IMR-90 (cell line): ENCODE results near the gene NT5DC3. TPM values are rescaled to one million over a fixed set of nuclear protein-coding genes. Genes with fewer than 3 reads are reported as not detected.

Source experiments
- ATAC-seq: fragments of 200-7000 bp; cut with Tn5 transposase; 2 replicates; pipeline ENCODE4 v1.9.1; 2020; ENCODE audit warnings: low read depth, mild to moderate bottlenecking, moderate library complexity
- BruUV-seq: library from RNA; stranded (reverse); fragments of 400-500 nt; replicated peaks from 2 replicates; lab custom pipeline; 2021; lab: Mats Ljungman, UMichigan
- CTCF ChIA-PET: fragments of 300-600 bp; formaldehyde crosslinking; extraction: SDS; loops from one replicate; lab custom pipeline; 2021; ENCODE audit warnings: antibody characterized with exemption; lab: Yijun Ruan, JAX
- POLR2A ChIA-PET: fragments of 300-600 bp; sonication (Branson Sonifier 250); formaldehyde crosslinking; loops from one replicate; lab custom pipeline; 2022; ENCODE audit warnings: antibody characterized with exemption; ENCODE audit not compliant: unreplicated experiment; lab: Charles Lee
- DNase-seq: peaks from one replicate; pipeline ENCODE4 v3.0.0; 2013
- H2AFZ ChIP-seq: replicated peaks from 2 replicates; pipeline ENCODE3; 2013; ENCODE audit warnings: low read length, mild to moderate bottlenecking; ENCODE audit not compliant: poor library complexity
- H2AK5ac ChIP-seq: 2 replicates; pipeline ENCODE4 v1.6.1; 2013; ENCODE audit warnings: low read depth, low read length, inconsistent platforms
- H2AK9ac ChIP-seq: replicated peaks from 2 replicates; pipeline ENCODE3; 2013; ENCODE audit warnings: mild to moderate bottlenecking, low read depth, low read length, moderate library complexity; ENCODE audit not compliant: poor library complexity
- H2BK120ac ChIP-seq: 2 replicates; pipeline ENCODE4 v1.6.1; 2013; ENCODE audit warnings: low read depth, low read length, inconsistent platforms
- H2BK15ac ChIP-seq: 3 replicates; pipeline ENCODE4 v1.6.1; 2013; ENCODE audit warnings: low read depth, low read length, inconsistent platforms
- H2BK20ac ChIP-seq: 2 replicates; pipeline ENCODE4 v1.6.1; 2013; ENCODE audit warnings: low read depth, mild to moderate bottlenecking, inconsistent platforms, low read length, moderate library complexity
- H2BK5ac ChIP-seq: 2 replicates; pipeline ENCODE4 v1.6.1; 2013; ENCODE audit warnings: mild to moderate bottlenecking, low read depth, low read length, inconsistent platforms; ENCODE audit not compliant: poor library complexity, severe bottlenecking
- H3K14ac ChIP-seq: replicated peaks from 2 replicates; pipeline ENCODE4 v1.6.1; 2013; ENCODE audit warnings: low read depth, low read length, inconsistent platforms
- H3K18ac ChIP-seq: 2 replicates; pipeline ENCODE4 v1.6.1; 2013; ENCODE audit warnings: low read depth, low read length, control low read depth
- H3K23ac ChIP-seq: 2 replicates; pipeline ENCODE4 v1.6.1; 2013; ENCODE audit warnings: low read depth, low read length, inconsistent platforms
- H3K27ac ChIP-seq: 2 replicates; pipeline ENCODE4 v1.5.1; 2013; ENCODE audit warnings: mild to moderate bottlenecking, control low read depth, low read length; ENCODE audit not compliant: insufficient read depth
- H3K27me3 ChIP-seq: 2 replicates; pipeline ENCODE4 v1.6.1; 2013; ENCODE audit warnings: low read length; ENCODE audit not compliant: control insufficient read depth, insufficient read depth
- H3K36me3 ChIP-seq: 2 replicates; pipeline ENCODE4 v1.6.1; 2013; ENCODE audit warnings: low read length, mixed read lengths; ENCODE audit not compliant: control insufficient read depth, insufficient read depth
- H3K4ac ChIP-seq: 2 replicates; pipeline ENCODE4 v1.6.1; 2013; ENCODE audit warnings: low read depth, low read length, inconsistent platforms
- H3K4me1 ChIP-seq: 2 replicates; pipeline ENCODE4 v1.6.1; 2013; ENCODE audit warnings: low read length, mixed read lengths; ENCODE audit not compliant: control insufficient read depth, insufficient read depth
- H3K4me2 ChIP-seq: 2 replicates; pipeline ENCODE4 v1.6.1; 2013; ENCODE audit warnings: low read depth, mild to moderate bottlenecking, control low read depth, low read length, moderate library complexity
- H3K4me3 ChIP-seq: 2 replicates; pipeline ENCODE4 v1.5.1; 2013; ENCODE audit warnings: low read depth, mild to moderate bottlenecking, control low read depth, low read length, moderate library complexity; ENCODE audit not compliant: insufficient read depth
- H3K56ac ChIP-seq: 2 replicates; pipeline ENCODE4 v1.6.1; 2013; ENCODE audit warnings: low read length, inconsistent platforms; ENCODE audit not compliant: insufficient read depth; ENCODE audit errors: extremely low read depth
- H3K79me1 ChIP-seq, 2 experiments: 2 replicates each; pipeline ENCODE4 v1.6.1; 2013; ENCODE audit warnings: low read length in 2 of 2, inconsistent platforms in 1 of 2, low read depth in 1 of 2
- H3K9ac ChIP-seq: 2 replicates; pipeline ENCODE4 v1.6.1; 2013; ENCODE audit warnings: low read depth, low read length, control low read depth
- H3K9me1 ChIP-seq: 2 replicates; pipeline ENCODE4 v1.6.1; 2013; ENCODE audit warnings: low read length, inconsistent platforms; ENCODE audit not compliant: insufficient read depth
- H3K9me3 ChIP-seq: 2 replicates; pipeline ENCODE4 v1.6.1; 2013; ENCODE audit warnings: low read length; ENCODE audit not compliant: control insufficient read depth, insufficient read depth
- H4K20me1 ChIP-seq: 2 replicates; pipeline ENCODE4 v1.6.1; 2013; ENCODE audit warnings: low read length, inconsistent platforms; ENCODE audit not compliant: insufficient read depth
- H4K5ac ChIP-seq: 2 replicates; pipeline ENCODE4 v1.6.1; 2013; ENCODE audit warnings: mild to moderate bottlenecking, low read depth, low read length, control low read depth
- H4K8ac ChIP-seq, 2 experiments: 2 replicates each; pipeline ENCODE4 v1.6.1; 2013; ENCODE audit warnings: low read depth in 2 of 2, low read length in 2 of 2, control low read depth in 1 of 2, inconsistent platforms in 1 of 2
- H4K91ac ChIP-seq: 2 replicates; pipeline ENCODE4 v1.6.1; 2013; ENCODE audit warnings: low read depth, low read length, inconsistent platforms; ENCODE audit not compliant: insufficient read depth
- BHLHE40 ChIP-seq: fragments of 150-350 bp; IDR thresholded peaks from 2 replicates; pipeline ENCODE4 v1.6.1; 2016; ENCODE audit warnings: mild to moderate bottlenecking, low read depth, low read length
- MAFK ChIP-seq: IDR thresholded peaks from 2 replicates; pipeline ENCODE4 v1.6.1; 2012; ENCODE audit warnings: low read depth, low read length, improper control_type of control experiment
- MAZ ChIP-seq: IDR thresholded peaks from 2 replicates; pipeline ENCODE4 v1.6.1; 2012; ENCODE audit warnings: low read depth, mild to moderate bottlenecking, low read length, improper control_type of control experiment, moderate library complexity, borderline replicate concordance
- MXI1 ChIP-seq: IDR thresholded peaks from 2 replicates; pipeline ENCODE4 v1.6.1; 2012; ENCODE audit warnings: low read depth, mild to moderate bottlenecking, low read length, moderate library complexity, borderline replicate concordance
- NFE2L2 ChIP-seq: fragments of 150-350 bp; IDR thresholded peaks from 2 replicates; pipeline ENCODE4 v1.6.1; 2016; ENCODE audit warnings: low read depth, mild to moderate bottlenecking, low read length
- RAD21 ChIP-seq: IDR thresholded peaks from 2 replicates; pipeline ENCODE4 v1.6.1; 2012; ENCODE audit warnings: low read length, improper control_type of control experiment
- RCOR1 ChIP-seq: IDR thresholded peaks from 2 replicates; pipeline ENCODE4 v1.6.1; 2012; ENCODE audit warnings: mild to moderate bottlenecking, low read length, improper control_type of control experiment; ENCODE audit not compliant: insufficient replicate concordance
- RFX5 ChIP-seq: IDR thresholded peaks from 2 replicates; pipeline ENCODE4 v1.8.0; 2012; ENCODE audit warnings: low read depth, mild to moderate bottlenecking, low read length, moderate library complexity
- SMC3 ChIP-seq: fragments of 150-350 bp; IDR thresholded peaks from 2 replicates; pipeline ENCODE4 v1.6.1; 2016; ENCODE audit warnings: low read depth, mild to moderate bottlenecking, antibody characterized with exemption, low read length, moderate library complexity
- WGBS, 2 experiments: methylation state at CpG; one replicate each; pipeline versions ENCODE4 v1.1.5 to v1.1.7; 2013; ENCODE audit warnings: missing lambda C conversion rate in 2 of 2; ENCODE audit not compliant: insufficient read length in 1 of 2; ENCODE audit errors: extremely low coverage in 2 of 2; 5-methylcytosine and 5-hydroxymethylcytosine counted together
- dilution Hi-C: fragments of 300-500 bp; cut with HindIII; formaldehyde crosslinking; loops from one replicate; pipeline ENCODE4 v1.14.3; 2018; ENCODE audit warnings: low sequenced_read_pairs; ENCODE audit not compliant: unreplicated experiment
- in situ Hi-C: fragments of 300-500 bp; cut with MboI; formaldehyde crosslinking; loops from 3 replicates; pipeline ENCODE4 v1.14.3; 2019; ENCODE audit warnings: low sequenced_read_pairs, inconsistent platforms, mixed read lengths
- intact Hi-C: fragments of 100-400 bp; cut with micrococcal nuclease; formaldehyde crosslinking; loops from 2 replicates; pipeline ENCODE4 v1.10.0; 2022
- polyA plus RNA-seq, 3 experiments: library from polyadenylated mRNA; depleted of rRNA; stranded (reverse); fragments of >200 nt; gene quantifications; 2 replicates each; pipeline ENCODE4 v1.2.3, GENCODE V29; 2012; ENCODE audit warnings: low replicate concordance in 1 of 3
- total RNA-seq: library from RNA; depleted of rRNA; stranded (reverse); fragments of >200 nt; gene quantifications from 2 replicates; pipeline ENCODE4 v1.2.3, GENCODE V29; 2012
- TF ChIP-seq, protein P1 (sequence below): fragments of 150-350 bp; IDR thresholded peaks from 2 replicates; pipeline ENCODE4 v1.6.1; 2017; ENCODE audit warnings: mild to moderate bottlenecking, antibody characterized with exemption, low read length, low read depth
- TF ChIP-seq, protein P2 (sequence below): fragments of 150-350 bp; IDR thresholded peaks from 2 replicates; pipeline ENCODE4 v1.6.1; 2016; ENCODE audit warnings: low read depth, mild to moderate bottlenecking, low read length, moderate library complexity, borderline replicate concordance

NT5DC3 gene
- total and polyA plus RNA-seq, 2 of the 4 experiments (the other 2 are of a cell fraction), result 7.3 to 17.6 TPM

DNA sequence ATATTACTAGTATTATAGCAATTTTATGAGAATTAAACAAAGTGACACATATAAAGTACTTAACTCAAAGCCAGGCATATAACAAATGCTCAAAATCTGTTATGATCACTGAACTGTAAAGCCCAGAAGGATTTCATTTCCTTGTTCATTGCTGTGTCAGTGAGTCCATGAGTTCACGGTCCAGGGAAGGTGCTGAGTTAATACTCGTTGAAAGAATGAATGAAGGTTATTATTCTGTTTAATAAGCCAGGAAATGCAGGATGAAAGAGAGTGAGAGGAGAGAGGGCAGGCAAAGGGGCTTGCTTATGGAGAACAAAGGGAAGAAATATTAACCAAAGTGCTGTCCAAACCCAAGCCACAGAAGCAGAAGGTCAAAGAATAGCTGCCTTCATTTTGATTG lies 40.2 kb upstream of the NT5DC3 start:
- no peak overlapping the region for H4K5ac ChIP-seq
- no peaks in the 10 kb centered on the region for H3K4me1 ChIP-seq
- no peak overlapping the region for H2AFZ ChIP-seq
- POLR2A ChIA-PET, result no interaction called here
- no peak overlapping the region for H2AK5ac ChIP-seq
- no peaks in the 10 kb centered on the region for H3K36me3 ChIP-seq
- DNase-seq (no peak), ATAC-seq (no peak)
- no peak overlapping the region for H3K27ac ChIP-seq
- no peak overlapping the region for H3K4ac ChIP-seq
- no peaks in the 10 kb centered on the region; the same call in 1 of the 2 replicates for H3K27me3 ChIP-seq
- dilution Hi-C loops (no loop called here), in situ Hi-C loops (loop anchor here (10.0 kb wide), 1 partner anchor 224 kb away; no protein-coding TSS in a partner anchor), intact Hi-C loops (loop anchor here (10.0 kb wide), 1 partner anchor 504 kb away; no protein-coding TSS in a partner anchor)
- CTCF ChIA-PET, result no interaction called here
- H3K56ac ChIP-seq, result no peak overlapping the region
- H3K4me3 ChIP-seq, result no peak overlapping the region
- WGBS, 2 experiments, result 64% methylated on average over 2 of the region's 2 CpGs; no CpG with 5 or more reads in 1 of the 2 experiments
- H3K23ac ChIP-seq, result no peak overlapping the region
- no peak overlapping the region for H2BK5ac ChIP-seq
- no peak overlapping the region for H3K9ac ChIP-seq
- no peak overlapping the region for H4K91ac ChIP-seq
- H2BK20ac ChIP-seq, result no peak overlapping the region
- no peak overlapping the region for H2AK9ac ChIP-seq
- H3K79me1 ChIP-seq, result no peaks in the 10 kb centered on the region
- H2BK120ac ChIP-seq, result no peak overlapping the region
- H3K4me2 ChIP-seq, result no peak overlapping the region
- H3K9me3 ChIP-seq, result no peaks in the 10 kb centered on the region
- no TSS peak for BruUV-seq
- TF ChIP-seq RCOR1 (no peak), RAD21 (no peak), MAFK (no peak), SMC3 (no peak), MAZ (no peak), BHLHE40 (no peak), RFX5 (no peak), NFE2L2 (no peak), MXI1 (no peak)
- TF ChIP-seq, protein P1, sequence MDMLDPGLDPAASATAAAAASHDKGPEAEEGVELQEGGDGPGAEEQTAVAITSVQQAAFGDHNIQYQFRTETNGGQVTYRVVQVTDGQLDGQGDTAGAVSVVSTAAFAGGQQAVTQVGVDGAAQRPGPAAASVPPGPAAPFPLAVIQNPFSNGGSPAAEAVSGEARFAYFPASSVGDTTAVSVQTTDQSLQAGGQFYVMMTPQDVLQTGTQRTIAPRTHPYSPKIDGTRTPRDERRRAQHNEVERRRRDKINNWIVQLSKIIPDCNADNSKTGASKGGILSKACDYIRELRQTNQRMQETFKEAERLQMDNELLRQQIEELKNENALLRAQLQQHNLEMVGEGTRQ, result no peak
- TF ChIP-seq, protein P2, sequence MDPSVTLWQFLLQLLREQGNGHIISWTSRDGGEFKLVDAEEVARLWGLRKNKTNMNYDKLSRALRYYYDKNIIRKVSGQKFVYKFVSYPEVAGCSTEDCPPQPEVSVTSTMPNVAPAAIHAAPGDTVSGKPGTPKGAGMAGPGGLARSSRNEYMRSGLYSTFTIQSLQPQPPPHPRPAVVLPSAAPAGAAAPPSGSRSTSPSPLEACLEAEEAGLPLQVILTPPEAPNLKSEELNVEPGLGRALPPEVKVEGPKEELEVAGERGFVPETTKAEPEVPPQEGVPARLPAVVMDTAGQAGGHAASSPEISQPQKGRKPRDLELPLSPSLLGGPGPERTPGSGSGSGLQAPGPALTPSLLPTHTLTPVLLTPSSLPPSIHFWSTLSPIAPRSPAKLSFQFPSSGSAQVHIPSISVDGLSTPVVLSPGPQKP, result no peak
- H2BK15ac ChIP-seq, result no peak overlapping the region
- no peaks in the 10 kb centered on the region for H4K20me1 ChIP-seq
- H4K8ac ChIP-seq, result no peak overlapping the region
- no peaks in the 10 kb centered on the region for H3K9me1 ChIP-seq
- no peak overlapping the region for H3K14ac ChIP-seq
- H3K18ac ChIP-seq, result no peak overlapping the region
